GM19395 (cell line): ENCODE results near the gene HLF.

ENCODE experiments used
- ATAC-seq: cut with Tn5 transposase; IDR thresholded peaks from one replicate; pipeline ENCODE4 v1.9.1; 2021; ENCODE audit warnings: mild to moderate bottlenecking, moderate library complexity; ENCODE audit not compliant: unreplicated experiment

Gene HLF

DNA sequence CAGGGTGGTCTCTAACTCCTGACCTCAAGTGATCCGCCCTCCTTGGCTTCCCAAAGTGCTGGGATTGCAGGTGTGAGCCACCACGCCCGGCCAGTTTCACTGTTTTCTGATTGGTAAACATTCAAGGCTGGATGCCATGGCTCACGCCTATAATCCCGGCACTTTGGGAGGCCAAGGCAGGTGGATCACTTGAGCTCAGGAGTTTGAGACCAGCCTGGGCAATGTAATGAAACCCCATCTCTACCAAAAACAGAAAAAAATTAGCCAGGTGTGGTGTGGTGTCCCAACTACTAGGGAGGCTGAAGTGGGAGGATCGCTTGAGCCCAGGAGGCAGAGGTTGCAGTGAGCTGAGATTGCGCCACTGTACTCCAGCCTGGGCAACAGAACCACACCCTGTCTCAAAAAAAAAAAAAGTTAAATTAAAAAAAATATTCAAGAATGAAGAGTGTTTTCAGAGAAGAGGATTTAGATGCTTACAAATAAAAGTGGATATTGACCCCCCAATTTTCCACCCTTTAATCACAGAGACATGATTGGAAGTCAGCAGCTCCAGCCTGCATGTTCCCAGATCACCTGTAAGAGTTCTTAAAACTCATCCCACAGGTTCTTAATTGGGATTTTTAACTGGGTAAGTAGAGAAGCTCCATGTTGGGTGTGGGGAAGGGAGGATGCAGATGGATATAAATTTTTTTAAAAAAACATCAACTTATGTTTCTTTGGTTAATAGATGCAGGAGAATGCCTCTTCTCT is 23.8 kb downstream of the HLF start:
- no peak for ATAC-seq

DNA sequence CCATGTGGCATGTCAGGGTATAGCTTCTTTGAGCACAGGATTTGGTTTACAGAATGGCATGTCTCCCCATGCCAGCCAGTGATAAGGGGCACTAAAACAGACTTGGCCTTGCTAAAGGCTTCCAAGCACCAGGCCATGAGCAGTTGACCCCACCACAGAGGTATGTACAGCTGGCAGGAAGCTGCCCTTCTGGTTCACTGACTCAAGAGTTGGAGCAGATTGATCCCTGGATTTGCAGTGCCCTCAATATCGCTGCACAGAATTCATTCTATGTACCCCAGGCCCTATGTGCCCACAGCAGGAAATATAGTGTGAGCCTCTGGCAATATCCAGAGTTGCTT is 24.3 kb downstream of the HLF start:
- no peak for ATAC-seq

- ATAC-seq = no peak
Measured at GRCh38 chr17:55289978-55290377, 25.2 kb downstream of the HLF start.

DNA sequence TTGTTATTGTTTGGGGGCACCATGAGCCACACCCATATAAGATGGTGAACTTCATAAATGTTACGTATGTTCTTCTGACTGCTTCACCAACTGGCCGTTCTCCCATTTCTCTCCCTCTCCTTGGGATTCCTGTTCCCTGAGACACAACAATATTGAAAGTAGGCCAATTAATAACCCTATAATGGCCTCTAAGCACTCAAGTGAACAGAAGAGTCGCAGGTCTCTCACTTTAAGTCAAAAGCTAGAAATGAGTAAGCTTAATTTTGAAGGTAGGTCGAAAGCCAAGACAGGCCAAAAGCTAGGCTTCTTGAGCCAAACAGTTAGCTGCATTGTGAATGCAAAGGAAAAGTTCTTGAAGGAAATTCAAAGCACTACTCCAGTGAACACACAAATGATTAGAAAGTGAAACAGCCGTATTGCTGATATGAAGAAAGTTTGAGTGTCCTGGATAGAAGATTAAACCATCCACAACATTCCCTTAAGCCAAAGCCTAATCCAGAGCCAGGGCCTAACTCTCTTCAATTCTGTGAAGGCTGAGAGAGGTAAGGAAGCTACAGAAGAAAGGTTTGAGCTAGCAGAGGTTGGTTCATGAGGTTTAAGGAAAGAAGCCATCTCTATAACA is 25.8 kb downstream of the HLF start:
- ATAC-seq = no peak

DNA sequence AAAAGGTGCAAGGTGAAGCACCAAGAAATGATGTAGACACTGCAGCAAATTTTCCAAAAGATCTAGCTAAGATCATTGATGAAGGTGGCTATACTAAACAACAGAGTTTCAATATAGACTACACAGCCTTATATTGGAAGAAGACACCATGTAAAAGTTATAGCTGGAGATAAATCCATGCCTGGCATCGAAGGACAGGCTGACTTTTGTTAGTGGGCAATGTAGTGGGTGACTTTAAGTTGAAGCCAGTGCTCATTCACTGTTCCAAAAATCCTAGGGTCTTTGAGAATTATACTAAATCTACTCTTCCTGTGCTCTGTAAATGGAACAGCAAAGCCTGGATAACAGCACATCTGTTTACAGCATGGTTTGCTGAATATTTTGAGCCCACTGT is 26.4 kb downstream of the HLF start:
- no peak for ATAC-seq

GRCh38 chr17:55292094-55292493 is 27.3 kb downstream of the HLF start:
- no peak for ATAC-seq

DNA sequence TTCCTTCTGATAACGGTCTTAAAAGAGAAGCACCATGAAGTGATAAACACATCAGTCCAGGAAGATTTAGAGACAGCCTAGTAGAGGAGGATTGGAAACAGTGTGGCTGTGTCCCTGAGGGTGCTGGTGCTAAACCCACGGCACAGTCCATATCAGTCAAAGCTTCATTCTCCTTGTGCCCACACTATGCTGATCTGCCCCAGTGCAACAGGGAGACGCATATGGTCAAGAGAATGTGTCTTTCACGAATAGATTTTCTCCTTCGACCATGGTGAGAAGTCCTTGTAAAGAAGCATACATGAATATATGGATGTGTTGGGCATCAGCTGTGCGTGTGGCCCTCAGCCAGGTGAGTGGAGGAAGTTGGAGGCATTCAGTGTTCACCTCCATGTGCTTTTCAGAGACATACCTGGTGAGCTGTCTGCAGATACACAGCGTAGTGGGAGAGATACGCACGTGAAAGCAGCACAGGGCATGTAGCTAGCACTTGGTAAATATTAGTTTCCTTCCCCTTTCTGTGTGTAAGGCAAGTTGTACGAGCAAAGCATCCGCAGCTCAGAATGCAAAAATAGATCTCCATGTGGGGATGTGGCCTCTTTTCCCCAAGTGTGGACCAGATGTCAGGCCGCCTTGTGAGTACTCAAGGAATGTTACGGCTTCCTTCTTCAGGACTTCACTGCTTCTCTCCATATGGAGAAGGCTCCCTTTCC is 29.4 kb downstream of the HLF start:
- no peak for ATAC-seq

- peak; percentile 87 for ATAC-seq
Measured at GRCh38 chr17:55295411-55296170, 30.8 kb downstream of the HLF start.

- no peak for ATAC-seq
Measured at GRCh38 chr17:55296171-55296695, 31.5 kb downstream of the HLF start.

- no peak for ATAC-seq
Measured at GRCh38 chr17:55296699-55297098, 31.9 kb downstream of the HLF start.

GRCh38 chr17:55298111-55298730 is 33.5 kb downstream of the HLF start:
- no peak for ATAC-seq

DNA sequence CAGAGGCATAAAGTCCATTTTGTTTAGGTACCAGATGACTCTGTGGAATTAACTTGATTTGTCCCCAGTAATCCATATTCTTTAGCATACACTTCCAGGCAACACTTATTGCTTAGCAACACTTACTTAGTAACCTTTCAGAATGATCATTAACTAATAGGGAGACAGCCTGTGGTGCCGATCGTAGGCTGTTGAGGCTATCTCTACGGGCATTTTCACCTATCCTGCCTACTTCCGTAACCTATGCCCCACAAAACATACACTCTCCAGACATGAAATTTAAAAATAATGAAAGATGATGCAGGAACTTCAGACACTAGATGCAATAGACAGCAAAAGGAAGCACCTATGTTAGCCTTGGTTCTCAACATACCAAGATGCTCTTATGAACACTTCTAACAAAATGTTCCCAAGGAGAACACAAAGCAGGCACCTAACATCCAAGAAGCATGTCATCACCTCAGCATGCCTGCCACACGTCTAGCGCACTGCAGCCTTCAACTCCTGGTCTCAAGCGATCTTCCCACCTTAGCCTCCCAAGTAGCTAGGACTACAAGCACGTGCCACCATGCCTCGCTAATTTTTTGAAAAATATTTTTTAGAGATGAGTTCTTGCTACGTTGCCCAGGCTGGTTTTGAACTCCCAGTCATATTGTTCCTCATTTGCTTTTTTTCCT is 34.5 kb downstream of the HLF start:
- no peak for ATAC-seq

DNA sequence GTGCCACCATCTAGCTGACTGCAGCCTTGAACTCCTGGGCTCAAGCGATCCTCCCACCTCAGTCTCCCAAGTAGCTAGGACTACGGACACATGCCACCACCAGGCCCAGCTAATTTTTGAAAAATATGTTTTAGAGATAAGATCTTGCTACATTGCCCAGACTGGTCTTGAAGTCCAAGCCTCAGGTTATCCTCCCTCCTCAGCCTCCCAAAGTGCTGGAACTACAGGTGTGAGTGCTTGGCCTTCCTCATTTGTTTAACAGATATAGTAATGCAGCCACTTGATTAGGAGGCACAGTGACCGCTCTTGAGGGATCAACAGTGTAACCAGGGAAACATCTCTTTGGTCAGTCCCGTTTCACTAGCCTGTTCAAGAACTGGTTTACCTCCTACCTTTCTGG is 35.1 kb downstream of the HLF start:
- ATAC-seq = no peak

DNA sequence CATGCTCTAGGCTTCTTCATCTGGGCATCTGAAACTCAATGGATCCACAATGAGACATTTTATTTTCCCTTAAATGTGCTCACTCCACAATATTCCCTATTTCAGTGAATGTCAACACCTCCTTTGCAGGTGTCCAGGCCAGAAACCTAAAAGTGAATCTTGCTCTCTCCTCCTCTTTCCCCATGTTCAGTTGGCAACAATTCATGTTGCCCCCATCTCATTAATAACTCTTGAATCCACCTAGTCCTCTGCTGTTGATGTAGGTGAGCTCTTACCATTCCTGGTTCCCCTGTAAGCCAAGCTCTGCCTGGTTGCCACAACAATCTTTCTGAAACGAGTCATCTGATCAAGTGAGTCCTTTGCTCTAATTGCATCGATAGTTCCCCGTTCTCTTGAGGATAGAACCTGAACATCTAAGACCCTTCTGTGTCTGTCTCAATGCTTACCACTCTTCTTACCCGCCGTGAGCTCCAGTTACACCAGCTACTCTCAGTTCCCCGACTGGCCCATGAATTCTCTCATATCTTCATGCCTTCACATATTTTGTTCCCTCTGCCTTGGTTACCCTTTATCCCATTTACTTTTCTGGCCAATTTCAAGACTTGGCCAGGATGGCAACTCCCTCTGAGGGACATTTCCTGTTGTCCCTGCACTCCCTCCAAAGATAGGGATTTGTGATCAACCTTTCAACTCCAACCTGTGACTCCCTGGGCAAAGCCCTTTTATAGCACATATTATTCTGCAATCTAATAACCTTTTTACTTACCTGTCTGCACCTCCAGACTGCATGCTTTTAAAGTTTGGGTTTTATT is 35.9 kb downstream of the HLF start:
- no peak for ATAC-seq

GRCh38 chr17:55301521-55302406 is 37.0 kb downstream of the HLF start:
- ATAC-seq = no peak

GRCh38 chr17:55302407-55302787 is 37.6 kb downstream of the HLF start:
- ATAC-seq = no peak

DNA sequence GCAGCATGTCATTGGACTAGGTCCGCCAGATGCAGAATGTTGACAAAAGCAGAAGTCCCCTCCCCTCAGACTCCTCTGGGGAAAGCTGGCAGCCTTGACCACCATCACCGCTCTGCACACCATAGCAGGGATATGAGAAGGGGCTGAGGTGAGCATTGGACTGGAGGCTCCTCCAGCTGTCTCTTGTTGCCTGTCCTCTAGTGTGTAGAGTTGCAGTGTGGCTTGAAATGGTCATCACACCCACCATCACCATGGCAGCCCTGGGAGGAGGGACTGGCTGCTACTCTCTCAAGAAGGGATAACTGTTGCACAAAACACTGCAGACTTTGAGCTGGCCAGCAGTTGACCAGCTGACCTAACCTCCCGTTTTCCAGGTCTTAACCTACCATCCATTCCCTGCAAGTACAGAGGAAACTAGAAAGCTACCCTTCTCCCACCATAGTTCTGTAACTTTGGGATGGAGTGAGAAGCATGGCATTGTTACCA is 38.3 kb downstream of the HLF start:
- no peak for ATAC-seq

DNA sequence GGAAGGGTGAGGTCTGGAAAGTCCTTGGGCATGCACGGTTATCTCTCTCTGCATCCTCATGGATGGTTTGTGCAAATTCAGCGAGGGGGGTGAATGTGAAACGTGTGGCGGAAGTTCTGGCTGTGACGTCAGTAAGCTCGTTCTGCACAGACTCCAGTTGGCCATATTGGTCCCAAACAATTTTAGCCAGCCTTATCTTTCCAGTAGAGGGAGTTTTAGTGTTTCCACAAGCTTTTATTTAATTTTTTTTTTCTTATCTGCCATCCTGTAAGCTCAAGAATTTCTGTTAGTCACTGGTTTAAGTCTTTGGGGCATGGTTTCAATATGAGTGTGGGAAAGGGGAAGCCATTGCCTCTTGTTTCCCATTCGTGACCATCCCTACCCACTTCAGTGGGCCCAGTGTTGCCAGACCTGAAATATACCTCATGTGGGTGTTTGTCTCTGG is 39.0 kb downstream of the HLF start:
- ATAC-seq = no peak
